Measurements from ENCODE around the gene GALNT14.

The GALNT14 gene

GRCh38 chr2:31003749-31004148 lies 134.5 kb downstream of the GALNT14 start:
- no peak for DNase-seq

GRCh38 chr2:31002537-31003150 lies 135.6 kb downstream of the GALNT14 start:
- no peak for DNase-seq

GRCh38 chr2:31000970-31001369 lies 137.3 kb downstream of the GALNT14 start:
- no peak for DNase-seq

GRCh38 chr2:30998672-30999071 lies 139.6 kb downstream of the GALNT14 start:
- no peak for DNase-seq

GRCh38 chr2:30997979-30998378 lies 140.3 kb downstream of the GALNT14 start:
- no peak for DNase-seq

GRCh38 chr2:30994227-30995056 lies 143.8 kb downstream of the GALNT14 start:
- no peak for DNase-seq

- no peak for DNase-seq
These were observed 145.5 kb downstream of the GALNT14 start for GRCh38 chr2:30992781-30993180.

GRCh38 chr2:30990671-30991070 lies 147.6 kb downstream of the GALNT14 start:
- DNase-seq = no peak

- no peak for DNase-seq
These were observed 148.1 kb downstream of the GALNT14 start for GRCh38 chr2:30990176-30990575.

- DNase-seq = no peak
These were observed 148.5 kb downstream of the GALNT14 start for GRCh38 chr2:30989746-30990145.

- DNase-seq = no peak
These were observed 150.7 kb downstream of the GALNT14 start for GRCh38 chr2:30987566-30987965.

GRCh38 chr2:30986231-30986580 lies 152.0 kb downstream of the GALNT14 start:
- DNase-seq = no peak

GRCh38 chr2:30985493-30986230 lies 152.6 kb downstream of the GALNT14 start:
- no peak for DNase-seq

- no peak for DNase-seq
These were observed 154.1 kb downstream of the GALNT14 start for GRCh38 chr2:30984148-30984547.

GRCh38 chr2:30981510-30981909 lies 156.7 kb downstream of the GALNT14 start:
- no peak for DNase-seq

GRCh38 chr2:30981096-30981495 lies 157.1 kb downstream of the GALNT14 start:
- DNase-seq = no peak

GRCh38 chr2:30979822-30980245 lies 158.4 kb downstream of the GALNT14 start:
- DNase-seq = no peak

- no peak for DNase-seq
These were observed 159.4 kb downstream of the GALNT14 start for GRCh38 chr2:30978854-30979253.

- no peak for DNase-seq
These were observed 160.2 kb downstream of the GALNT14 start for GRCh38 chr2:30978044-30978443.

GRCh38 chr2:30975156-30975555 lies 163.1 kb downstream of the GALNT14 start:
- no peak for DNase-seq

- no peak for DNase-seq
These were observed 163.7 kb downstream of the GALNT14 start for GRCh38 chr2:30974554-30974953.

- no peak for DNase-seq
These were observed 164.1 kb downstream of the GALNT14 start for GRCh38 chr2:30974092-30974491.

- DNase-seq = no peak
These were observed 166.8 kb downstream of the GALNT14 start for GRCh38 chr2:30971231-30972025.
